Adipocyte (in vitro differentiated cells): ENCODE data around the gene CGB8.
A peak's percentile ranks its signal among the peaks of the same experiment; 100 is the strongest.
"Not testable (repeated sequence)": the region's sequence is repeated elsewhere in the genome, so short reads cannot be mapped to it uniquely, and the experiment has no call there.

Source experiments
- DNase-seq: peaks from one replicate; pipeline ENCODE4 v3.0.0-alpha.2; 2015; ENCODE audit warnings: low read depth
- H3K27me3 ChIP-seq: replicated peaks from 2 replicates; pipeline ENCODE4 v1.7.0; 2013; ENCODE audit warnings: mild to moderate bottlenecking, low read length, moderate library complexity; ENCODE audit not compliant: control insufficient read depth, insufficient read depth
- H3K36me3 ChIP-seq: 2 replicates; pipeline ENCODE4 v1.7.0; 2013; ENCODE audit warnings: low read length, mild to moderate bottlenecking, moderate library complexity; ENCODE audit not compliant: control insufficient read depth, insufficient read depth, severe bottlenecking
- H3K4me1 ChIP-seq: 2 replicates; pipeline ENCODE4 v1.7.0; 2013; ENCODE audit warnings: mild to moderate bottlenecking, low read length, moderate library complexity; ENCODE audit not compliant: control insufficient read depth, insufficient read depth
- H3K4me3 ChIP-seq: 2 replicates; pipeline ENCODE4 v1.7.0; 2013; ENCODE audit warnings: mild to moderate bottlenecking, low read length, moderate library complexity
- H3K9ac ChIP-seq: 2 replicates; pipeline ENCODE4 v1.7.0; 2013; ENCODE audit warnings: mild to moderate bottlenecking, low read length, moderate library complexity
- H3K9me3 ChIP-seq: 2 replicates; pipeline ENCODE4 v1.7.0; 2013; ENCODE audit warnings: mild to moderate bottlenecking, low read length, moderate library complexity; ENCODE audit not compliant: control insufficient read depth

The CGB8 gene

DNA sequence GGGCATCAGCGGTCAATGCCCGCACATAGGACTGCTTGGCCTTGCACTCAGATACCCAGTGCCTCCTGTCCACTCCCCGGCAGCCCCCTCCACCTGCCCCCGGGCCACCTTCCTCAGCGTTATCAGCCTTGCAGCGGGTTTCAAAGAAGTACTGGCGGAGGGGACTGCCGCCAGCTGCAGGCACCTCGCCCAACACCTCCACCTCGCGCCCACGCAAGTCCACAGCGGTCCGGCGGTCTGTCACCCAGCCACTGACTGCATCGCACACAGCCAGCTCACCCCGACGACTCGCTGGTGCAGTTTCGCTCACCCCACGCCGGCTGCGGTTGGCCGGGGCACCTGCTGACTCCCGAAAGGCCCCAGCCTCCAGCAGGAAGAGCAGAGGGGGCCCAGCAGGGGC lies 12.5 kb upstream of the CGB8 start:
- Histone ChIP-seq H3K4me1 (peaks cover 8% of the 10 kb centered on the region), H3K4me3 (no peak overlapping the region), H3K9me3 (no peaks in the 10 kb centered on the region), H3K36me3 (no peaks in the 10 kb centered on the region), H3K27me3 (peaks cover 43% of the 10 kb centered on the region), H3K9ac (no peak overlapping the region)
- no peak for DNase-seq

DNA sequence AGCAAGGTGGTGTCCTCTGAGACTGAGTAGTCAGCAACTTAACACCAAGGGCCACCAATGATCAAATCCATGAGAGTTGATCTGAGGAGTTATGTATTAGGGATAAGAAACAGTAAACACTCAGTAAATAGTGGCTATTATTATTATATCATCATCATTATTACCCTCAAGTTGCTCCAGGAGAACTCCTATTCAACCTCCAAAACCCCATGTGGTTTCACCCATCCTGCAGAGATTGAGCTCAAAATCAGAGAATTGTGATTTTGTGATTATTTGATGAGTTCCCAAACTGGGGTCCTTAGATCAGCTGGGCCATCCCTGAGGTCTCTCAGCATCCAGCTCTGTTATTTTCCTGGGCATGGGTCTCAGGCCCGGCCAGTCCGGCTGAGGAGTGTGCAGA lies 12.1 kb upstream of the CGB8 start:
- no peak for DNase-seq
- peaks cover 39% of the 10 kb centered on the region for H3K27me3 ChIP-seq
- no peaks in the 10 kb centered on the region for H3K36me3 ChIP-seq

DNA sequence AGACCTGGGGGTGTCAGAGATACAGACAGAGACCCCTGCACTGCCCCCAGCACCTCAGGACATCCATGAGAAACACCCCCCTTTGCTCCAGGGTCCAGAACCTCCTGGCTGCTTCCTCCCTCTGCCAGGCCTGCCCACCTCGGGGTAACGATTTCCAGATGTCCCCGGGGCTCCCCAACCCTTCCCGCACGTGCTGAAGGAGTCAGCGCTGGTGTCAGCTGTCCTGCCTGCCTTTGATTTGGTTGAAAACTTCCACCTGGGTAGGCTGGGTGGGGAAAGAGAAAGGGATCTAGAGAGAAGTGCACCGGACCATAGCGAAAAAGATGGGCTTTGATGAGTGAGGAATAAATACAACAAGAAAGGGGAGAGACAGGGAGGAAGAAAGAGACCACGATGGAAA lies 10.1 kb upstream of the CGB8 start:
- Histone ChIP-seq H3K27me3 (peaks cover 29% of the 10 kb centered on the region), H3K4me3 (no peak overlapping the region), H3K9me3 (no peaks in the 10 kb centered on the region), H3K36me3 (no peaks in the 10 kb centered on the region), H3K9ac (no peak overlapping the region), H3K4me1 (peaks cover 11% of the 10 kb centered on the region)
- DNase-seq, result no peak

More for the DNA sequence above, 12.1 kb upstream of the CGB8 start:
- no peaks in the 10 kb centered on the region for H3K9me3 ChIP-seq
- no peak overlapping the region for H3K4me3 ChIP-seq
- no peak overlapping the region for H3K9ac ChIP-seq
- peaks cover 11% of the 10 kb centered on the region for H3K4me1 ChIP-seq

DNA sequence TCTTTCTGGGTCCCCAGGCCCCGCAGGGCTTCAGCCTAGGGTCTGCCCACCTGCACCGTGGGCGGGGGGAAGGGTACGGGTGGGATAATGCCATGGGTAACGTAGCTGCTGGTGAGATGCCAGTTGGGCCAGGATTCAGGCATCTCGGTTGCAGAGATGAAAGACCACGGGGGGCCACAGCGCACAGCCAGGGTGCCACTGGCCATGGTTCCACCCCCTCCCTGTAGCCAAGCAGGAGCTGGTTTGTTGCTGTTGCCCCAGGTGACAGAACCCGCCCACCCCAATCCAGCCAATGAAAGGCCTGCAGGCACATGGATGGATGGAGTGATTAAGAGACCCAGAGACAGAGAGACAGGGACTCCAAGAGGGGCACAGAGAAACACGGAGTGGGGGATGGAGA lies 9.7 kb upstream of the CGB8 start:
- Histone ChIP-seq H3K4me1 (peaks cover 11% of the 10 kb centered on the region), H3K4me3 (no peak overlapping the region), H3K27me3 (peaks cover 25% of the 10 kb centered on the region), H3K9me3 (no peaks in the 10 kb centered on the region), H3K36me3 (no peaks in the 10 kb centered on the region), H3K9ac (no peak overlapping the region)
- no peak for DNase-seq

DNA sequence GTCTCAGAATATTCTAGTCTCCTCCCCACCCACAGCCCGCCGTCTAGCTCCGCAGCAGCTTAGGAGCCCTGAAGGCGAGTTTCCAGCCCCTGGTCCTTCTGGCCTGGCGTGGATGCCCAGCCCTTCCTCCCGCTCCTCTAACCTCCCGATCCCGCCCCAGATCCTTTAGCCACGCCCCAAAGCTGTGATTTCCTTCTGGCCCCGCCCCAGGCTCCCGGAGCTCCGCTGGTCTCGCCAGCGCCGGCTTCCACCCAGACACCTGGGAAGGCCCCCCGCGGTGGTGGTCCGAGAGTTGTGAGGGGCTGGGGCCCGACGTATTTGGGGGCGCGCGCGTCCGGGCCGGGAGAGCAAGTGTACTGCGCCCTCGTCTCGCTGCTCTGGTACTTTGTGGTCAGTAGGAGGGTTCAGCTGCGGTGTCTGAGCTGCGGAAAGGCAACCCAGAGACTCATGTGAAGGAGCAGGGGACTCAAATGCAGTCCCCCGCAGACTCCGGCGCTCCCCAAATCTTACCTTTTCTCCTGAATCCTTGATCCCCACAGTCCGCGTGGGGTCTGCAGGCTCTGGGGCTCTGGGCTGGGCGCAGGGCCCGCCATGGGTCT lies 8.8 kb upstream of the CGB8 start, which contains the start of gene CGB7:
Gene CGB7 (minus strand): TSS at position 114 of the 599 bp plus-strand sequence. CDS start 2,374 bp downstream, outside the sequence.
- Histone ChIP-seq H3K4me3 (peak within 1 kb of the TSS; percentile 78), H3K36me3 (no peaks in the 10 kb centered on the region), H3K27me3 (peaks cover 25% of the 10 kb centered on the region), H3K9ac (no peak within 1 kb of the TSS), H3K4me1 (peaks cover 11% of the 10 kb centered on the region), H3K9me3 (no peaks in the 10 kb centered on the region)
- DNase-seq, result peak; percentile 74

DNA sequence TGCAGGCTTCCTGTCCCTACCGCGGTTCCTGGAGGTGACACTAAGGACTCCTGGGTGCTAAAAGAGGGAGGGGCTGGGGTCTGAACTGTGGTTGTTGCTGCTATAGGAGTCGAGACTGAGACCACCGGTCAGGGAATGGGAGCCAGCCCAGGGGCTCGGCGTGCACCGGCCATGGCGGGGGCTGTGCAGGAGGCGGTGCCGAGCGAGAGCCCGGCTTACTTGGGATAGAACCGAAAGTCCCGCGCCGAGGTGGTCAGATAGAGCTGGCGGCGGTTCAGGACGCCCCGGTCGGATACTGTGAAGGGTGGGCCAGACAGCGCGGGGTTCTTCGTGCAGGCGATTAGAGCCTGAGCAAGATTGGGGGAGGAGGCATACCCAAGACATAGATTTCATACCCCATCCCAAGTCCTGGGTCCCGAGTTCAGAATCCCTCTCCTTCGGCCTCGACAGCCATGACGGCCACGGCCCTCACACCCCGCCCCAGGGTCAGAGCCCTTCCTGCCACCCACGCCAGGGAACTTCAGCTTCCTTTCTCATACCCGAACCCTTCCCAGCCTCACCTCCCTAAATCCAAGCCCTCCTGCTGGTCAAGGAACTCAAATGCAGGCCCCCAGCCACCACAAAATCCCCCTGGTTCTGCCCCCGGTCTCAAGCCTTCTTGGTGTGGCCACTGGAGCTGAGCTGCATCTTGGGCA lies 8.1 kb upstream of the CGB8 start:
- not testable (repeated sequence) for H3K9ac ChIP-seq, H3K36me3 ChIP-seq, H3K9me3 ChIP-seq, DNase-seq
- Histone ChIP-seq H3K4me3 (peak overlapping the region; percentile 78), H3K27me3 (peaks cover 25% of the 10 kb centered on the region), H3K4me1 (peaks cover 11% of the 10 kb centered on the region)

DNA sequence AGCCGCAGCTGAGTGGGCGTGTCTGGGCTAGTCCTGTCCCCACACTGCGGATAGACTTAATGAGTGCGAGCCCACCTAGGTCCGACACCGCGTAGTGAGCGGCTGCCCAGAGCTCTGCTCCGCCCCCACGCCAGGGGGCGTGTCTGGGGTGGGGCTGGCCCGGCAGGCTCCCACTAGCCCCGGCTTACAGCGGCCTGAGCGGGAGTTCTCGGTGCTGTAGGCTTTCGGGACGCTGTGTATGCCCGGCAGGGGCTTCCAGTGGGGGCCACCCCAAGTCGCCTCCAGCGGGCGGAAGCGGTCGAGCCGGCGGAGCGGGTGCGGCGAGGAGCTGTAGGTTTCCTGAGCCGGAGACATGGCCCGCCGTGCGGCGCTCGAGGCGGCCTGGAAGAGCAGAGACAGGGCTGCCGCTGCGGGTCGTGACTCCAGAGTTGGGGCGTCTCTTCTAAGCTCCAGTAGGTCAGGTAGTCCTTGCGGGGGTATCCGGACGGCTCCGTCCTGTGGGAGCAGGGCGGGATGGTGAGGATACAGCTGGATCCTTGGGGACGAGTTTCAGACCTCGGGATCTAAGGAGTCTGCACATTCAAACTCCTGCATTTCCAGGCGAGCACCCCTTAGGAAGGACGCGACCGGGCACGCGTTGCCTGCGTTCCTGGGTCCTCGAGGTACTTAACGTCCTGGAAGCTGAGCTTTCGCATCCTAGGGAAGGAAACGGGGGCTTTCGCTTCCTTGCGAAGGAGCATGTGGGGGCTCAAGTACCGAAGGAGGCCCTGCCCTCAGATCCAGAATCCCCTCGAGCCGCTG lies 7.4 kb upstream of the CGB8 start:
- Histone ChIP-seq H3K9ac (no peak overlapping the region), H3K9me3 (no peaks in the 10 kb centered on the region), H3K4me3 (peak overlapping the region; percentile 78), H3K4me1 (peaks cover 11% of the 10 kb centered on the region), H3K36me3 (no peaks in the 10 kb centered on the region), H3K27me3 (peaks cover 25% of the 10 kb centered on the region)
- DNase-seq, result peak; percentile 78

DNA sequence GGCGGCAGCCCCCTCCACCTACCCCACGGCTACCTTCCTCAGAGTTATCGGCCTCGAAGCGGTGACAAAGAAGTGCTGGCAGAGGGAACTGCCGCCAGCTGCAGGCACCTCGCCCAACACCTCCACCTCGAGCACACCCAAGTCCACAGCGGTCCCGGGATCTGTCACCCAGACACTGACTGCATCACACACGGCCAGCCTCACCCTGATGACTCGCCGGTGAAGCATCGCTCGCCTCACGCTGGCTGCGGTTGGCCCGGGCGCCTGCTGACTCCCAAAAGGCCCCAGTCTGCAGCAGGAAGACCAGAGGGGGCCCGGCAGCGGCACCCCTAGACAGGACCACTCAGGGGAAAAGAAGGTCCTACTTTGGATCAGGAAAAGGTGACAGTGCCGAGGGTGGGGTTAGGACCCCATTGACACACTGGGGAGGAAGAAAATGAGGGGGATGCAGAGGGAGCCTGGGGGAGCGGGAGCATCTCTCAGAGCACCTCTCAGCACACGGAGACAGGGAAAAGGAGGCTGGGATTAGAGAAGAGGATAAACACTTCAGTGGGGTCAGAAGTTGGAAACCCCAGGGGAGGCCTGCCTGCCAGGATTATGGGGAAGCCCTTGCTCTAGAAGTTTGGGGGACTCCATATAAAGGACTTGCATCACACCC lies 1.6 kb upstream of the CGB8 start:
- H3K27me3 ChIP-seq, H3K9ac ChIP-seq, H3K4me1 ChIP-seq, H3K4me3 ChIP-seq, H3K36me3 ChIP-seq, DNase-seq, H3K9me3 ChIP-seq: not testable (repeated sequence)

DNA sequence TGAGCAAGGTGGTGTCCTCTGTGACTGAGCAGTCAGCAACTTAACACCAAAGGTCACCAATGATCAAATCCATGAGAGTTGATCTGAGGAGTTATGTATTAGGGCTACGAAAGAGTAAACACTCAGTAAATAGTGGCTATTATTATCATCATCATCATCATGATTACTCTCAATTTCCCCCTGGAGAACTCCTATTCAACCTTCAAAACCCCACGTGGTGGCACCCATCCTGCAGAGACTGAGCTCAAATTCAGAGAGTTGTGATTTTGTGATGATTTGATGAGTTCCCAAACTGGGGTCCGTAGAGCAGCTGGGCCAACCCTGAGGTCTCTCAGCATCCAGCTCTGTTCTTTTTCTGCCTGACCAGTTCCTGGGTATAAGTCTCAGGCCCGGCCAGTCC lies 923 bp upstream of the CGB8 start:
- not testable (repeated sequence) for H3K9ac ChIP-seq, H3K27me3 ChIP-seq, H3K4me3 ChIP-seq, H3K36me3 ChIP-seq, H3K4me1 ChIP-seq, H3K9me3 ChIP-seq, DNase-seq

DNA sequence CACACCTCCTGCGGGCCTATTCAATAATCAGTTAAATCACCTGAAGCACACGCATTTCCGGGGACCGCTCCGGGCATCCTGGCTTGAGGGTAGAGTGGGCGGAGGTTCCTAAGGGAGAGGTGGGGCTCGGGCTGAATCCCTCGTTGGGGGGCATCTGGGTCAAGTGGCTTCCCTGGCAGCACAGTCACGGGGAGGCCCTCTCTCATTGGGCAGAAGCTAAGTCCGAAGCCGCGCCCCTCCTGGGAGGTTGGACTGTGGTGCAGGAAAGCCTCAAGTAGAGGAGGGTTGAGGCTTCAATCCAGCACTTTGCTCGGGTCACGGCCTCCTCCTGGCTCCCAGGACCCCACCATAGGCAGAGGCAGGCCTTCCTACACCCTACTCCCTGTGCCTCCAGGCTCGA lies 5.4 kb downstream of the CGB8 start, which contains the start of gene CGB5:
Gene CGB5 (plus strand): TSS at position 301 of the 400 bp plus-strand sequence. CDS start 362 bp downstream, outside the sequence.
- H3K4me3 ChIP-seq, DNase-seq, H3K9me3 ChIP-seq, H3K27me3 ChIP-seq, H3K4me1 ChIP-seq, H3K36me3 ChIP-seq, H3K9ac ChIP-seq: not testable (repeated sequence)

DNA sequence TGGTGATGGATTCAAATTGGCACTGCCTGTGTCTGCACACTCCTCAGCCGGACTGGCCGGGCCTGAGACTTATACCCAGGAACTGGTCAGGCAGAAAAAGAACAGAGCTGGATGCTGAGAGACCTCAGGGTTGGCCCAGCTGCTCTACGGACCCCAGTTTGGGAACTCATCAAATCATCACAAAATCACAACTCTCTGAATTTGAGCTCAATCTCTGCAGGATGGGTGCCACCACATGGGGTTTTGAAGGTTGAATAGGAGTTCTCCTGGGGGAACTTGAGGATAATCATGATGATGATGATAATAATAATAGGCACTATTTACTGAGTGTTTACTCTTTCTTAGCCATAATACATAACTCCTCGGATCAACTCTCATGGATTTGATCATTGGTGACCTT lies 6.2 kb downstream of the CGB8 start:
- DNase-seq, H3K9ac ChIP-seq, H3K9me3 ChIP-seq, H3K4me1 ChIP-seq, H3K27me3 ChIP-seq, H3K36me3 ChIP-seq, H3K4me3 ChIP-seq: not testable (repeated sequence)
